VCaP (cell line): ENCODE data around the gene ERCC4.
"Not testable (repeated sequence)": the region's sequence is repeated elsewhere in the genome, so short reads cannot be mapped to it uniquely, and the experiment has no call there.

Experiments
- H3K27ac ChIP-seq: fragments of 450-650 bp; 2 replicates; pipeline ENCODE4 v1.5.1; 2017
- CTCF ChIP-seq: fragments of 450-650 bp; conservative IDR thresholded peaks from 2 replicates; pipeline ENCODE4 v1.5.1; 2017; ENCODE audit warnings: mild to moderate bottlenecking, moderate library complexity

Gene ERCC4

GRCh38 chr16:13919683-13920509 is at the start of gene ERCC4:
ERCC4 (plus strand) TSS chr16:13920154; CDS start chr16:13920166, 12 bp downstream.
- TF ChIP-seq CTCF = peak; percentile 88
- peak within 1 kb of the TSS; percentile 71; the same call in 1 of the 2 replicates for H3K27ac ChIP-seq

DNA sequence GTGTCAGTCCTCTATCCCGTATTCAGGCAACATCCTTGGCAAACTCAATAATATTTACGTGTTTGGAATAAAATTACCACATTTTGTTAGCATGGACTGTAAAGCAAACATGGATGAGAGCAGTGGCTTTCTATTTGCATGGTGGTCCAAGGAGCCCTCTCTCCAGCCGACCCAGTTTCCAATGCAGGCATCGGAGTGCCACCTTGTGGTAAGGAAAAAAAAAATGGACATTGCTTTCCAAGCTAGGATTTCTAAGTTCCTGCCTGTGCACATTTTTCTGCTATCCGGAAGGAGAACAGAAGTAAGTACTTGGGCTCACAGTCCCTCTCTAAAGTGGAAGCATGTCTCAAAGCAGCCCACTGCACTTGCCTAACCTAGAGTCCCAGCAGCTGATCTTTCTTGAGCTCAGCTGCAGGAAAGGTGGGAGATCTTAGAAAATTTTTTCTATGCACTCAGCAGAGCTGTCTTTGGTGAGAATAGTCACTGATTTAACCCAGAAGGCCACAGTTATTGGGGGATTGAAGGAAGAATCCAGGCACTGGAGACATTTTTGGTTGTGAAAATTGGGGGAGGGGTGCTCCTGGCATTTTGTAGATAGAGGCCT is 46.0 kb upstream of the ERCC4 start:
- TF ChIP-seq CTCF = peak; percentile 62
- H3K27ac ChIP-seq = no peak overlapping the region

DNA sequence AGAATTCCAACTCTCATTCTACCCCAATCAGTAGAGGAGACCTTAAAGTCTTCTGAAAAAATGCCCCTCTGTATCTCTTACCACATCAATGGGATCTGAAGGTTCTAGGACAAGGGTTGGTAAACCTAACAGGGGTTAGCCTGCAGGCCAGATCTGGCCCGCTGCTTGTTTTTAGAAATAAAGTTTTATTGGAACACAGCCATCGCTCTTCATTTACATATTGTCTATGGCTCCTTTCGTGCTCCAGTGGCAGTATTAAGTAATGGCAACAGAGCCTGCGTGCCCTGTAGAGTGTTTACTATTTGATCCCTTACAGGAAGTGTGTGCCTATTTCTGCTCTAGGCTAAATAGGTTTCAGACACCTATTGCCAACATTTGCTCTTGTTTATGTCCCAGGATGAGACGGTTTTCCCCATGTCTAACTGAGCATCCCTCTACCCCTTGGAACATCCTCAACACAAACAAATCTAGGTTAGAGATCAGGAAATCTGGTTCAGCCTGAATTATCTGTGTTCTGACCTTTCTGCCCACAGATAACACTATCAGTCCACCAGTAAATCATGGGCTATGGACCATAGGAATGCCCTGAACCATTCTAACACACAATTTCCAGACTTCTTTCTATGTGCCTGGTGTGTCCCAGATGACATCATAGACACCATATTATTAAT is 44.2 kb upstream of the ERCC4 start:
- no peak for TF ChIP-seq CTCF
- no peak overlapping the region for H3K27ac ChIP-seq

DNA sequence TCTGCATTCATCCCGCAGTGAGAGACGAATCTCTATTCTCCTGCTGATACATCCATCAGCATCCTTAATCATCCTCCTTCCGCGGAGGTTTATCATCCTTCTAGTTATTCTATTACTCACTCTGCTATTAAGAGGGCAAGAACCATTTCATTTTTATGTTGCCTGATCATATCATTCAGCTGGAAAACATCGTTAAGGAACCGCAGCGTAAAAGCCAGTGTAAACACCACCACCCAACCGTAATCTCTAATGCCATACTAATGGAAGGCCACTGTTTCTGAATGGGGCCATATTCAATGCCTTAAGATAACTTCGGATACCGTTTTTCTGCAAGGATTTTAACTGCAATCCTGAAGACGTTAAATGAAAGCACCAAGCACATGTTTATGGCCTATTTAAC is 36.7 kb upstream of the ERCC4 start:
- no peak for TF ChIP-seq CTCF
- no peak overlapping the region for H3K27ac ChIP-seq

DNA sequence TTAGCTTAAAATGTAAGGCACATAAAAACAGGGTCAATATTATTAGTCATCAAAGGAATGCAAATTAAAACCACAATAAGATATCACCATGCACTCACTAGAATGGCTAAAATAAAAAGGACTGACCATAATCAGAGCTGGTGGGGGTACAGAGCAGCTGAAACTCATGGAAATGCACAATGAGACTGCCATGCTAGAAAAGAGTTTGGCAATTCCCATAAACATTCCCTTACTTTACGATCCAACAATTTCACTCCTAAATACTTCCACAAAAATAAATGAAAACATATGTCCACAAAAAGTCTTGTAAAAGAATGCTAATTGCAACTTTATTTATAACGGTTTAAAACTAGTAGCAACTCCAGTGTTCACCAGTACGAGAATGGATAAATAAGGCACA is 36.1 kb upstream of the ERCC4 start:
- H3K27ac ChIP-seq = no peak overlapping the region
- TF ChIP-seq CTCF = no peak

- no peak overlapping the region for H3K27ac ChIP-seq
- no peak for TF ChIP-seq CTCF
Measured at GRCh38 chr16:13885700-13886099, 34.3 kb upstream of the ERCC4 start.

GRCh38 chr16:13886608-13887007 is 33.3 kb upstream of the ERCC4 start:
- H3K27ac ChIP-seq = no peak overlapping the region
- no peak for TF ChIP-seq CTCF

- not testable (repeated sequence) for H3K27ac ChIP-seq
Measured at GRCh38 chr16:13889323-13889722, 30.6 kb upstream of the ERCC4 start.
